Fibroblast of the aortic adventitia (primary cell): ENCODE data around the gene SDK2. TPM values are rescaled to one million over a fixed set of nuclear protein-coding genes. Genes with fewer than 3 reads are reported as not detected.

Experiments used
- DNase-seq: peaks from one replicate; pipeline ENCODE4 v3.0.0-alpha.2; 2010; ENCODE audit warnings: low read depth
- H3K4me3 ChIP-seq: 2 replicates; pipeline ENCODE4 v1.5.1; 2011; ENCODE audit warnings: low read depth, mild to moderate bottlenecking, control low read depth, low read length, moderate library complexity
- total RNA-seq: library from RNA; depleted of rRNA; stranded (reverse); fragments of >200 nt; gene quantifications from 2 replicates; pipeline ENCODE4 v1.2.3, GENCODE V29; 2012; ENCODE audit warnings: low replicate concordance
- TF ChIP-seq, protein P1 (sequence below): IDR thresholded peaks from 2 replicates; pipeline ENCODE4 v1.5.1; 2011; ENCODE audit warnings: mild to moderate bottlenecking, low read length, control low read depth, inconsistent platforms; ENCODE audit not compliant: insufficient read depth

Gene SDK2
- total RNA-seq, 1 donor: not detected

- no peak for DNase-seq
- TF ChIP-seq, protein P1, sequence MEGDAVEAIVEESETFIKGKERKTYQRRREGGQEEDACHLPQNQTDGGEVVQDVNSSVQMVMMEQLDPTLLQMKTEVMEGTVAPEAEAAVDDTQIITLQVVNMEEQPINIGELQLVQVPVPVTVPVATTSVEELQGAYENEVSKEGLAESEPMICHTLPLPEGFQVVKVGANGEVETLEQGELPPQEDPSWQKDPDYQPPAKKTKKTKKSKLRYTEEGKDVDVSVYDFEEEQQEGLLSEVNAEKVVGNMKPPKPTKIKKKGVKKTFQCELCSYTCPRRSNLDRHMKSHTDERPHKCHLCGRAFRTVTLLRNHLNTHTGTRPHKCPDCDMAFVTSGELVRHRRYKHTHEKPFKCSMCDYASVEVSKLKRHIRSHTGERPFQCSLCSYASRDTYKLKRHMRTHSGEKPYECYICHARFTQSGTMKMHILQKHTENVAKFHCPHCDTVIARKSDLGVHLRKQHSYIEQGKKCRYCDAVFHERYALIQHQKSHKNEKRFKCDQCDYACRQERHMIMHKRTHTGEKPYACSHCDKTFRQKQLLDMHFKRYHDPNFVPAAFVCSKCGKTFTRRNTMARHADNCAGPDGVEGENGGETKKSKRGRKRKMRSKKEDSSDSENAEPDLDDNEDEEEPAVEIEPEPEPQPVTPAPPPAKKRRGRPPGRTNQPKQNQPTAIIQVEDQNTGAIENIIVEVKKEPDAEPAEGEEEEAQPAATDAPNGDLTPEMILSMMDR: no peak
- H3K4me3 ChIP-seq: no peak overlapping the region
Observed at GRCh38 chr17:73396431-73397277, 247.6 kb downstream of the SDK2 start.

DNA sequence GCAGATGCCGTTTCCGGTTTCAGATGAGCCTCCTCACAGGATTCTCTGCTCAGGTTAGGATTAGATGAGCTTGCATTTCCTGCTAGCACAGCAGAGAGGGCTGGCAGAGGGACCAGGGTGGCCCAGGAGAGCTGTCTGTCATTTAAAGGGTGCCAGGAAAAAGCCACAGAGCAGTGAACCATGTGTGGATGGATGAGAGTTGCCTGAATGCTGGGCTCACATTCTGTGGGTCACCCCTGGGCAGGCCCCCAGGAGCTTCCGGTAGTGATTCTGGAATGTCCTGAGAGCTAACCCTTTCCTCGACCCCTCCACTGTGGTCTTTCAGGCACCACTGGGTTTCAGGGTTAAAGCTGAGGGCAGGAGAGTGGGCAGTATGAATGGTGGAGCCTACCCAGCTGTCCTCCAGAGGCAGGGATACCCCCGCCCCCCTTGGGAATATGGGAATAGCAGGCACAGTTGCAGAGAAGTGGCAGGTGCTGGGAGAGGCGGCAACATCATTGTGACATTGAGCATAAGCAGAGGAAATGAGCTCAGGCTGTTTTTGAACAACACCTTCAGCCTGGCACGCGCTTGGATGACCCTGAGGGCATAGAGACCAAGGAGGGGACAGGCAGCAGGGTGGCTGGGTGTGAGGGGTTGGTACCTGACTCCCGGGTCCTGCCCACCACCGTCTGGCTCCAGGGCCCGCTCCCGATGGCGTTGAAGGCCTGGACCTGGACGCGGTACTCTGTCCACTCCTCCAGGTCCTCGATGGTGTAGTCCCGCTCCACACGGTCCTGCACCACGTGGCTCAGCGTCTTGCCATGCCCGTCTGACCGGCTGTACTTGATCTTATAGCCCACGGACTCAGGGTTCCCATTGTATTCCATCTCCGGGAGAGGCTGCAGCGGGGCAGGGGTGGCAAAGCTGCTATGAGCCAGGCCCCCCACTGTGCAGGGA, 249.5 kb downstream of the SDK2 start:
- no peak for DNase-seq
- TF ChIP-seq, protein P1: no peak
- no peak overlapping the region for H3K4me3 ChIP-seq

DNA sequence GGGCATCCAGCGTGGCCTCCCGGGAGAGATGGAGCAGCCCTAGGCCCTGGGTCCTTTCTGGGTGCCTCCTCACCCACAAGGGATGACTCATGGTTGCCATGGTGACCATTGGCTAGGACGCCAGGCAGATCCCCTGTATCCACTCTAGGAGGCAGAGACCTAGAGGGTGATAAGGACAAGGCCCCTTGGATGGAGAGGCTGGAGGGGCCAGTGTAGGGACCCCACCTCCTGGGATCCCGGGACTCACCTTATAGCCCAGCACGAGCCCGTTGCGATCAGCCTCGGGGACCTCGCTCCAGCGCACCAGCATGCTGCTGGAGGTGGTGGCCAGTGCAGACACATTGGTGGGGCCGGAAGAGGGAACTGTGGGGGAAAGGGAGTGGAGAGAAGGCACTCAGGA, 250.3 kb downstream of the SDK2 start:
- no peak for DNase-seq
- TF ChIP-seq, protein P1: no peak
- H3K4me3 ChIP-seq: no peak overlapping the region

GRCh38 chr17:73393381-73393780, 250.9 kb downstream of the SDK2 start:
- no peak overlapping the region for H3K4me3 ChIP-seq
- no peak for DNase-seq
- TF ChIP-seq, protein P1: no peak

- DNase-seq: no peak
- TF ChIP-seq, protein P1: no peak
- no peak overlapping the region for H3K4me3 ChIP-seq
Observed at GRCh38 chr17:73391331-73392265, 252.6 kb downstream of the SDK2 start.

DNA sequence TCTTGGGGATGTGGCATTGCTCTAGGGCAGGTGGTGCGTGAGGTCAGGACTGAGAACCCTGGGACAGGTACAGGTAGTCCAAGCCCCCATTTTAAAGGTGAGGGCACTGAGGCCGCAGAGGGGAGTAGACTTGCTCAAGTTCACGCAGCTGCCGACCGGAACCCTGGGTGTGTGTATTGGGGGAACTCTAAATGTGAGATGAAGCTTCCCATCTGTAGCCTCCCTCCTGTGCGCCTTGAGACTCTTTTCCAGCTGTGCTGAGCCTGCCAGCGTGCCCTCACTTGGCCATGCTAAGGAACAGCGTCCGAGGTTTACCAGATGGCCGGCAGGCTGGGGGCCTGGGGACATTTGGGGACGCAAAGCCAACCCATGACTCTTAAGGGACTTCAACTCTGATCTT, 253.4 kb downstream of the SDK2 start:
- DNase-seq: no peak
- TF ChIP-seq, protein P1: no peak
- no peak overlapping the region for H3K4me3 ChIP-seq
